Rectal smooth muscle tissue (tissue), 1 donor: ENCODE measurements around the gene C19orf44.
"Not testable (repeated sequence)": the region's sequence is repeated elsewhere in the genome, so short reads cannot be mapped to it uniquely, and the experiment has no call there.

ENCODE experiments used
- H3K27ac ChIP-seq: one replicate; pipeline ENCODE4 v1.7.0; 2013; ENCODE audit warnings: low read depth, low read length, inconsistent platforms
- H3K27me3 ChIP-seq: one replicate; pipeline ENCODE4 v1.7.0; 2013; ENCODE audit warnings: low read length; ENCODE audit not compliant: control insufficient read depth, insufficient read depth
- H3K36me3 ChIP-seq: one replicate; pipeline ENCODE4 v1.7.0; 2013; ENCODE audit warnings: low read length; ENCODE audit not compliant: control insufficient read depth, insufficient read depth
- H3K4me1 ChIP-seq: one replicate; pipeline ENCODE4 v1.7.0; 2013; ENCODE audit warnings: low read length; ENCODE audit not compliant: control insufficient read depth, insufficient read depth
- H3K4me3 ChIP-seq: one replicate; pipeline ENCODE4 v1.7.0; 2013; ENCODE audit warnings: low read length
- H3K9ac ChIP-seq: one replicate; pipeline ENCODE4 v1.7.0; 2013; ENCODE audit warnings: low read length

The C19orf44 gene

GRCh38 chr19:16472992-16473391 lies 23.2 kb upstream of the C19orf44 start:
- no peak overlapping the region for H3K4me3 ChIP-seq
- H3K36me3 ChIP-seq: no peaks in the 10 kb centered on the region
- no peaks in the 10 kb centered on the region for H3K27me3 ChIP-seq
- no peak overlapping the region for H3K9ac ChIP-seq
- H3K27ac ChIP-seq: no peak overlapping the region
- peaks cover 8% of the 10 kb centered on the region for H3K4me1 ChIP-seq

- no peak overlapping the region for H3K9ac ChIP-seq
- H3K36me3 ChIP-seq: no peaks in the 10 kb centered on the region
- peaks cover 8% of the 10 kb centered on the region for H3K4me1 ChIP-seq
- H3K4me3 ChIP-seq: no peak overlapping the region
- no peaks in the 10 kb centered on the region for H3K27me3 ChIP-seq
- H3K27ac ChIP-seq: no peak overlapping the region
Observed at GRCh38 chr19:16473875-16474392, 22.3 kb upstream of the C19orf44 start.

DNA sequence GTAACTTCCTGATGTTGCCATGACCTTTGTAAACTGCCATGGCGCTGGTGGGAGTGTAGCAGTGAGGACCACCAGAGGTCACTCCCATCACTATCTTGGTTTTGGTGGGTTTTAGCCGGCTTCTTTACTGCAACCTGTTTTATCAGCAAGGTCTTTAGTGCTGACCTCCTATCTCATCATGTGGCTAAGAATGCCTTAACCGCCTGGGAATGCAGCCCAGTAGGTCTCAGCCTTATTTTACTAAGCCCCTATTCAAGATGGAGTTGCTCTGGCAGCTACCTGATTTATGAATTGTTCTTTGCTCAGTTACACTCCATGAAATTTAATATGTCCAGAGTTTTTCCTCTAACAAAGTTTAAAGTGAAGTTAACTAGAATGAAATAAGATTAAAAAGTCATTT lies 19.8 kb upstream of the C19orf44 start:
- H3K4me1 ChIP-seq: no peaks in the 10 kb centered on the region

DNA sequence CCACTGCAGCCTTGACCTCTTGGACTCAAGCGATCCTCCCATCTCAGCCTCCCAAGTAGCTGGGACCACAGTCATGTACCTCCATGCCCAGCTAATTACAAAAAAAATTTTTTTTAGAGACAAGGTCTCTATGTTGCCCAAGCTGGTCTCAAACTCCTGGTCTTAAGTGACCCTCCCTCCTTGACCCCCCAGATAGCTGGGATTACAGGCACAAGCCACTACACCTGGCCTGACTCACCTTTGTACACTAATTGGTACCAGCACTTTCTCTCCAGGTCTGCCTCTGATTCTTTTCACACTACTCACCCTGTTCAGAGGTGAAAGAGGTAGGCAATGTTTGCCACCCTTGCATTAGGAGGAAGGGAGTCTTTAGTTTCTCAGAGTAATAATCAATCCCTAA lies 18.9 kb upstream of the C19orf44 start:
- Histone ChIP-seq H3K27ac (no peak overlapping the region), H3K4me3 (no peak overlapping the region), H3K36me3 (no peaks in the 10 kb centered on the region), H3K4me1 (no peaks in the 10 kb centered on the region), H3K9ac (no peak overlapping the region), H3K27me3 (no peaks in the 10 kb centered on the region)

More for the DNA sequence above, 19.8 kb upstream of the C19orf44 start:
- no peaks in the 10 kb centered on the region for H3K36me3 ChIP-seq
- no peak overlapping the region for H3K27ac ChIP-seq
- no peak overlapping the region for H3K9ac ChIP-seq
- H3K27me3 ChIP-seq: no peaks in the 10 kb centered on the region
- no peak overlapping the region for H3K4me3 ChIP-seq

- Histone ChIP-seq H3K4me1 (no peaks in the 10 kb centered on the region), H3K9ac (no peak overlapping the region)
Observed at GRCh38 chr19:16482745-16483144, 13.4 kb upstream of the C19orf44 start.

DNA sequence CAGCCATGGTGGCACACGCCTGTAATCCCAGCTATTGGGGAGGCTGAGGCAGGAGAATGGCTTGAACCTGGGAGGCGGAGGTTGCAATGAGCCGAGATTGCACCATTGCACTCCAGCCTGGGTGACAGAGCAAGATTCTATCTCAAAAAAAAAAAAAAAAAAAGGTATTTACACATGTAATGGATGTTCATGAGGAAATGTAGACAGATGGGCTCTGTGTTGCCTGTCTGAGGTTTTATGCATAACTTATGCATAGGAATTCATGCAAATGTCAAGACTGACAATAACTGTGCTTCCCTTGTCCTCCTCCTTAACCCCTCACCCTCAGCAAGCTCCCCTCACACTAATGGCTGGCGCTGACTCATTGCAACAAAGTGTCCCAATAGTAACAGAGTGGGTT lies 9.7 kb upstream of the C19orf44 start:
- not testable (repeated sequence) for H3K9ac ChIP-seq, H3K27me3 ChIP-seq, H3K4me1 ChIP-seq, H3K4me3 ChIP-seq, H3K36me3 ChIP-seq, H3K27ac ChIP-seq

More at GRCh38 chr19:16482745-16483144, 13.4 kb upstream of the C19orf44 start:
- Histone ChIP-seq H3K27me3 (no peaks in the 10 kb centered on the region), H3K4me3 (no peak overlapping the region), H3K27ac (no peak overlapping the region), H3K36me3 (no peaks in the 10 kb centered on the region)

DNA sequence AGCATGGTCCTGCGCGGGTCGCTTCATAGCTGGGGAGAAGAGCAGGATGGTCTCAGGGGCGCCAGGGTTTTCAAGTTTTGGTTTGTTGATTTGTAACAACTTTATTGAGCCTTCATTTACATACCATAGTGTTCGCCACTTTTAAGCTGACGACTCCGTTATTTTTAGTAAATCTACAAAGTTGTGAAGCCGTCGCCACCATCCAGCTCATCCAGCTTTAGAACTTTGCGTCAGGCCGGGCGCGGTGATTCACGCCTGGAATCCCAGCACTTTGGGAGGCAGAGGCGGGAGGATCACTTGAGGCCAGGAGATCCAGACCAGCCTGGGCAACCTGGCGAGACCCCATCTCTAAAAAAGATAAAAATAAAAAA lies 404 bp downstream of the C19orf44 start:
- Histone ChIP-seq H3K4me1 (no peaks in the 10 kb centered on the region), H3K4me3 (peak overlapping the region; percentile 92), H3K27me3 (no peaks in the 10 kb centered on the region), H3K36me3 (peaks cover 3% of the 10 kb centered on the region), H3K9ac (peak overlapping the region; percentile 40), H3K27ac (peak overlapping the region; percentile 77)

DNA sequence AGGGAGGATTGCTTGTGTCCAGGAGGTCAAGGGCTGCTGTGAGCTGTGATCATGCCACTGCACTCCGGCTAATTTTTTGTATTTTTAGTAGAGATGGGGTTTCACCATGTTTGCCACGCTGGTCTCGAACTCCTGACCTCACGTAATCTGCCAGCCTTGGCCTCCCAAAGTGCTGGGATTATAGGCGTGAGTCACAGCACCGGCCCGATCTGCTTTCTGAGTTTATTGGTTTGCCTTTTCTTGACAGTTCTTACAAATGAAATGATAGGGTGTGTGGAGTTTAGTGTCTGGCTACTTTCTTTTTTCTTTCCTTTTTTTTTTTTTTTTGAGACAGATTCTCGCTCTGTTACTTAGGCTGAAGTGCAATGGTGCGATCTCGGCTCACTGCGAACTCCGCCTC lies 848 bp downstream of the C19orf44 start:
- Histone ChIP-seq H3K4me1 (no peaks in the 10 kb centered on the region), H3K4me3 (peak overlapping the region; percentile 92), H3K27me3 (no peaks in the 10 kb centered on the region), H3K36me3 (peaks cover 3% of the 10 kb centered on the region), H3K9ac (no peak overlapping the region), H3K27ac (peak overlapping the region; percentile 77)

DNA sequence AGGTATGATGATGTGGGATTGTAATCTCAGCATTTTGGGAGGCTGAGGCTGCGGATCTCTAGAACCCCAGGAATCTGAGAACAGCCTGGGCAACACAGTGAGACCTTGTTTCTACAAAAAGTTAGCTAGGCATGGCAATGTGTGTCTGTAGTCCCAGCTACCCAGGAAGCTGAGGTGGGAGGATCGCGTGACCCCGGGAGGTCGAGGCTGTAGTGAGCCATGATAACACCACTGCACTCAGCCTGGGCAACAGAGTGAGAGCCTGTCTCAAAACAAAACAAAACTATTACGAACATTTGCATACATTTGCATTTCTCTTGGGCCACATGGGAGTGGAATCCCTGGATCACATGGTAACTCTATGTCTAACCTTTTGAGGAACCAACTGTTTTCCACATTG lies 1.6 kb downstream of the C19orf44 start:
- H3K27ac ChIP-seq: no peak overlapping the region
- H3K4me3 ChIP-seq: no peak overlapping the region

DNA sequence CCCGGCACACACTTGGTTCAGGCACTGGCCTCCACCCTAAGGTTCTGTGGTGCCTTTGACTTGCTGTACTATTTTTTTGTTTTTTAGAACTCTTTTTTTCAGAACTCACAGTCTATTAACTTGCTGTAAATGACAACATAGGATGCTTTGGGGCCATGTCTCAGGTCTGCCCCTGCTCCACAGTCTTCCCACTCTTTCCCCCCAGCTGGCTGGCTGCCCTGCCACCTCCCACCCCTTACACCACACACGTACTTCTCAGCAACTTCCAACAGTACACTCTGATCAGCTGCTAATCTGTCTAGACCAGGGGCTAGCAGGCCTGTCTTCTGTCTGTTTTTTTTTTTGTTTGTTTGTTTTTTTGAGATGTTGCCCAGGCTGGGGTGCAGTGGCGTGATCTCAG lies 8.1 kb downstream of the C19orf44 start:
- Histone ChIP-seq H3K27me3 (no peaks in the 10 kb centered on the region), H3K4me1 (no peaks in the 10 kb centered on the region), H3K9ac (no peak overlapping the region), H3K36me3 (peaks cover 3% of the 10 kb centered on the region), H3K4me3 (no peak overlapping the region), H3K27ac (no peak overlapping the region)

More for the DNA sequence above, 1.6 kb downstream of the C19orf44 start:
- no peak overlapping the region for H3K9ac ChIP-seq
- H3K27me3 ChIP-seq: no peaks in the 10 kb centered on the region
- peaks cover 3% of the 10 kb centered on the region for H3K36me3 ChIP-seq
- no peaks in the 10 kb centered on the region for H3K4me1 ChIP-seq

- not testable (repeated sequence) for H3K4me3 ChIP-seq, H3K36me3 ChIP-seq, H3K9ac ChIP-seq, H3K27me3 ChIP-seq, H3K4me1 ChIP-seq, H3K27ac ChIP-seq
Observed at GRCh38 chr19:16506161-16506560, 10.0 kb downstream of the C19orf44 start.

- Histone ChIP-seq H3K4me3 (no peak overlapping the region), H3K9ac (no peak overlapping the region), H3K27ac (no peak overlapping the region), H3K27me3 (no peaks in the 10 kb centered on the region), H3K36me3 (peaks cover 4% of the 10 kb centered on the region), H3K4me1 (no peaks in the 10 kb centered on the region)
Observed at GRCh38 chr19:16506961-16507360, 10.8 kb downstream of the C19orf44 start.

DNA sequence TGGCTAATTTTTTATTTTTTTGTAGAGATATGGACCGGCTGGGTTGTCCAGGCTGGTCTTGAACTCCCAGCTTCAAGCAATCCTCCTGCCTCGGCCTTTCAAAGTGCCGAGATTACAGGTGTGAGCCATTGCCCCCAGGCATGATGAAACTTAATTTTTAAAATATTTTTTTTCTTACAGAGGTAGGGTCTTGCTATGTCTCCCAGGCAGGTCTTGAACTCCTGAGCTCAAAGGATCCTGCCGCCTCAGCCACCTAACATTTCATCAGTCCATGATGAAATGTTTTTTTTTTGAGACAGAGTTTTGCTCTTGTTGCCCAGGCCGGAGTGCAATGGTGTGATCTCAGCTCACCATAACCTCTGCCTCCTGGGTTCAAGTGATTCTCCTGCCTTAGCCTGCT lies 12.4 kb downstream of the C19orf44 start:
- Histone ChIP-seq H3K36me3 (peaks cover 6% of the 10 kb centered on the region), H3K4me3 (no peak overlapping the region), H3K27ac (no peak overlapping the region), H3K9ac (no peak overlapping the region), H3K27me3 (no peaks in the 10 kb centered on the region), H3K4me1 (no peaks in the 10 kb centered on the region)
